GM18870 (cell line): ENCODE measurements around the gene DEFB116.
"Not testable (repeated sequence)": the region's sequence is repeated elsewhere in the genome, so short reads cannot be mapped to it uniquely, and the experiment has no call there.

Source experiments
- ATAC-seq: cut with Tn5 transposase; IDR thresholded peaks from one replicate; pipeline ENCODE4 v1.9.1; 2021; ENCODE audit warnings: moderate library complexity; ENCODE audit not compliant: unreplicated experiment

Gene DEFB116

GRCh38 chr20:31308535-31309162 is at the start of gene DEFB116:
DEFB116 (minus strand) TSS chr20:31308585; CDS start chr20:31308585, 0 bp downstream.
- no peak for ATAC-seq

GRCh38 chr20:31355981-31356380 is 47.6 kb upstream of the DEFB116 start:
- ATAC-seq, result no peak

- no peak for ATAC-seq
Observed at GRCh38 chr20:31341470-31341869, 33.1 kb upstream of the DEFB116 start.

- ATAC-seq, result no peak
Observed at GRCh38 chr20:31330893-31331292, 22.5 kb upstream of the DEFB116 start.

- ATAC-seq, result no peak
Observed at GRCh38 chr20:31322504-31322903, 14.1 kb upstream of the DEFB116 start.

- not testable (repeated sequence) for ATAC-seq
Observed at GRCh38 chr20:31284964-31285363, 23.4 kb downstream of the DEFB116 start.

- no peak for ATAC-seq
Observed at GRCh38 chr20:31278178-31278577, 30.2 kb downstream of the DEFB116 start.

GRCh38 chr20:31274441-31274840 is 33.9 kb downstream of the DEFB116 start:
- no peak for ATAC-seq

GRCh38 chr20:31260326-31260932 is 48.0 kb downstream of the DEFB116 start:
- ATAC-seq, result no peak

GRCh38 chr20:31257364-31257763 is 51.0 kb downstream of the DEFB116 start, which contains the start of gene DEFB115:
DEFB115 (plus strand) TSS chr20:31257664; CDS start chr20:31257664, 0 bp downstream.
- ATAC-seq, result no peak

- no peak for ATAC-seq
Observed at GRCh38 chr20:31256959-31257358, 51.4 kb downstream of the DEFB116 start.
